PC-9 (cell line): Measurements from ENCODE around the gene TGFBR3. TPM values are rescaled to one million over a fixed set of nuclear protein-coding genes. Genes with fewer than 3 reads are reported as not detected.

Experiments
- BruUV-seq: library from RNA; stranded (reverse); fragments of 400-500 nt; replicated peaks from 2 replicates; lab custom pipeline; 2021; lab: Mats Ljungman, UMichigan
- CTCF ChIA-PET: fragments of 300-600 bp; sonication (Branson Sonifier 250); formaldehyde crosslinking; loops from one replicate; lab custom pipeline; 2022; ENCODE audit warnings: antibody characterized with exemption; lab: Charles Lee
- POLR2A ChIA-PET: fragments of 300-600 bp; sonication (Branson Sonifier 250); formaldehyde crosslinking; loops from one replicate; lab custom pipeline; 2022; ENCODE audit warnings: antibody characterized with exemption; ENCODE audit not compliant: unreplicated experiment; lab: Charles Lee
- DNase-seq, 2 experiments: peaks; one replicate each; pipeline versions ENCODE4 v3.0.0 to v3.0.0-alpha.2; 2015 to 2022; ENCODE audit warnings: mixed read lengths in 1 of 2
- H2AFZ ChIP-seq: fragments of 200-600 bp; sonication (generic); 2 replicates; pipeline ENCODE4 v1.8.1; 2017; ENCODE audit warnings: antibody characterized with exemption
- H3F3A ChIP-seq: fragments of 200-600 bp; sonication (generic); 2 replicates; pipeline ENCODE4 v1.8.1; 2017; ENCODE audit warnings: antibody characterized with exemption, mild to moderate bottlenecking, low read depth; ENCODE audit not compliant: insufficient read depth
- H3K27ac ChIP-seq: fragments of 200-600 bp; sonication (generic); 2 replicates; pipeline ENCODE4 v1.6.1; 2016; ENCODE audit warnings: mixed run types
- H3K27me3 ChIP-seq: fragments of 200-600 bp; sonication (generic); 2 replicates; pipeline ENCODE4 v1.6.1; 2016; ENCODE audit warnings: low read depth, mixed run types; ENCODE audit not compliant: insufficient read depth
- H3K36me3 ChIP-seq: fragments of 200-600 bp; sonication (generic); 2 replicates; pipeline ENCODE4 v1.6.1; 2016; ENCODE audit warnings: low read depth, mixed run types
- H3K4me1 ChIP-seq: fragments of 200-600 bp; sonication (generic); replicated peaks from 2 replicates; pipeline ENCODE4 v1.6.1; 2016; ENCODE audit warnings: mixed run types; ENCODE audit not compliant: insufficient read depth
- H3K4me2 ChIP-seq: fragments of 200-600 bp; sonication (generic); 2 replicates; pipeline ENCODE4 v1.6.1; 2017; ENCODE audit warnings: mixed run types
- H3K4me3 ChIP-seq: fragments of 200-600 bp; sonication (generic); 2 replicates; pipeline ENCODE4 v1.6.1; 2016; ENCODE audit warnings: mixed run types
- H3K79me2 ChIP-seq: fragments of 200-600 bp; sonication (generic); 2 replicates; pipeline ENCODE4 v1.6.1; 2017; ENCODE audit warnings: low read depth, mixed run types
- H3K9me2 ChIP-seq: fragments of 200-600 bp; sonication (generic); 2 replicates; pipeline ENCODE4 v1.8.1; 2017; ENCODE audit warnings: mild to moderate bottlenecking; ENCODE audit not compliant: insufficient read depth
- H3K9me3 ChIP-seq: fragments of 200-600 bp; sonication (generic); 2 replicates; pipeline ENCODE4 v1.8.1; 2016; ENCODE audit warnings: low read depth; ENCODE audit not compliant: insufficient read depth
- H4K20me1 ChIP-seq: fragments of 200-600 bp; sonication (generic); 2 replicates; pipeline ENCODE4 v1.8.1; 2017; ENCODE audit not compliant: insufficient read depth
- CTCF ChIP-seq: fragments of 200-600 bp; sonication (generic); conservative IDR thresholded peaks from 2 replicates; pipeline ENCODE4 v1.6.1; 2017; ENCODE audit warnings: mixed run types, antibody characterized with exemption, mild to moderate bottlenecking, moderate library complexity
- EZH2 ChIP-seq: fragments of 200-600 bp; sonication (generic); IDR thresholded peaks from 2 replicates; pipeline ENCODE4 v1.8.0; 2017; ENCODE audit warnings: antibody characterized with exemption, low read depth
- intact Hi-C: fragments of 100-400 bp; cut with micrococcal nuclease; formaldehyde crosslinking; loops from one replicate; pipeline ENCODE4 v1.10.0; 2022; ENCODE audit not compliant: unreplicated experiment
- total RNA-seq: library from RNA; stranded (reverse); gene quantifications from 2 replicates; pipeline ENCODE4 v1.2.3, GENCODE V29; 2021

Gene TGFBR3
- total RNA-seq, 1 experiment from 2014 or later, result 1.6 TPM

GRCh38 chr1:91817211-91817905, 68.6 kb downstream of the TGFBR3 start:
- Histone ChIP-seq H4K20me1 (no peaks in the 10 kb centered on the region), H3K4me3 (no peak overlapping the region), H3K9me3 (no peaks in the 10 kb centered on the region), H3K4me2 (no peak overlapping the region), H3K9me2 (no peaks in the 10 kb centered on the region), H3K4me1 (peaks cover 15% of the 10 kb centered on the region), H3K27ac (no peak overlapping the region), H2AFZ (no peak overlapping the region), H3F3A (peaks cover 3% of the 10 kb centered on the region; the same call in 1 of the 2 replicates), H3K79me2 (no peaks in the 10 kb centered on the region), H3K27me3 (no peaks in the 10 kb centered on the region), H3K36me3 (no peaks in the 10 kb centered on the region)
- no TSS peak for BruUV-seq
- intact Hi-C loops, result no loop called here
- TF ChIP-seq EZH2 (no peak), CTCF (no peak)
- POLR2A ChIA-PET, result interaction anchor here (0.7 kb wide), 1 partner anchor 513 kb away, joined by 17 read pairs; no protein-coding TSS in a partner anchor
- no peak for DNase-seq
- CTCF ChIA-PET, result interaction anchor here (0.7 kb wide), 1 partner anchor 179 kb away, joined by 7 read pairs; no protein-coding TSS in a partner anchor

- ChIA-PET CTCF (no interaction called here), POLR2A (no interaction called here)
- DNase-seq, result no peak
- Histone ChIP-seq H3K36me3 (no peaks in the 10 kb centered on the region), H3K27me3 (no peaks in the 10 kb centered on the region), H3K9me2 (no peaks in the 10 kb centered on the region), H3K4me3 (no peak overlapping the region), H4K20me1 (no peaks in the 10 kb centered on the region), H3K4me1 (peaks cover 15% of the 10 kb centered on the region), H3K4me2 (no peak overlapping the region), H2AFZ (no peak overlapping the region), H3K79me2 (no peaks in the 10 kb centered on the region), H3K9me3 (no peaks in the 10 kb centered on the region), H3K27ac (no peak overlapping the region), H3F3A (peaks cover 6% of the 10 kb centered on the region)
- no TSS peak for BruUV-seq
- intact Hi-C loops, result no loop called here
- TF ChIP-seq CTCF (no peak), EZH2 (no peak)
These were observed 69.9 kb downstream of the TGFBR3 start for GRCh38 chr1:91816031-91816430.

- POLR2A ChIA-PET, result no interaction called here
- intact Hi-C loops, result no loop called here
- Histone ChIP-seq H2AFZ (no peak overlapping the region), H3K9me3 (no peaks in the 10 kb centered on the region), H3K36me3 (no peaks in the 10 kb centered on the region), H3K9me2 (no peaks in the 10 kb centered on the region), H3K4me1 (peaks cover 8% of the 10 kb centered on the region), H3K27me3 (no peaks in the 10 kb centered on the region), H3K4me2 (no peak overlapping the region), H3K27ac (no peak overlapping the region), H4K20me1 (no peaks in the 10 kb centered on the region), H3K4me3 (no peak overlapping the region), H3K79me2 (no peaks in the 10 kb centered on the region), H3F3A (peaks cover 3% of the 10 kb centered on the region; the same call in 1 of the 2 replicates)
- no peak for TF ChIP-seq CTCF
- no peak for TF ChIP-seq EZH2
- CTCF ChIA-PET, result no interaction called here
- no peak for DNase-seq
- BruUV-seq, result no TSS peak
These were observed 71.5 kb downstream of the TGFBR3 start for GRCh38 chr1:91814448-91814847.
